ENCODE measurements around the gene SPINK2. TPM values are rescaled to one million over a fixed set of nuclear protein-coding genes. Genes with fewer than 3 reads are reported as not detected.

The SPINK2 gene
- total and polyA plus RNA-seq, 10 of the 15 experiments (the other 5 are each of a cell fraction or from before 2014, with no cell fraction given) = 0.13 to 1.0 (median 0.61) TPM; not detected in 1

GRCh38 chr4:56870946-56871345, 49.4 kb upstream of the SPINK2 start:
- H3K27ac ChIP-seq (ENCODE audit: control insufficient read depth, insufficient read depth) = no peak overlapping the region
- no peak overlapping the region for H2AFZ ChIP-seq (ENCODE audit: control insufficient read depth, low read depth, low read length)
- in situ Hi-C loops (cut with MboI) = no loop called here
- H4K20me1 ChIP-seq (ENCODE audit: control insufficient read depth, insufficient read depth) = no peaks in the 10 kb centered on the region
- intact Hi-C loops (cut with micrococcal nuclease; ENCODE audit: unreplicated experiment) = no loop called here
- H3K4me1 ChIP-seq (ENCODE audit: control insufficient read depth, insufficient read depth, low read length) = no peaks in the 10 kb centered on the region; the same call in 1 of the 2 replicates
- FAIRE-seq (no peak), DNase-seq (ENCODE audit: low read depth, low spot score) (no peak), ATAC-seq (no peak)
- H3K9ac ChIP-seq (ENCODE audit: control insufficient read depth, insufficient read depth, low read length) = no peak overlapping the region
- no peaks in the 10 kb centered on the region for H3K9me3 ChIP-seq (replicated peaks; ENCODE audit: control insufficient read depth, insufficient read depth, low read length)
- RAD21 ChIA-PET (ENCODE audit: unreplicated experiment) = interaction anchor here (0.5 kb wide), 1 partner anchor 33 kb away, joined by 3 read pairs; no protein-coding TSS in a partner anchor
- H3K36me3 ChIP-seq (ENCODE audit: control insufficient read depth in 2 of 2, insufficient read depth in 2 of 2, low read length in 1 of 2) = no peaks in the 10 kb centered on the region
- BruUV-seq (replicated peaks) = no TSS peak
- no peaks in the 10 kb centered on the region for H3K27me3 ChIP-seq (replicated peaks in 1 of 2; ENCODE audit: control insufficient read depth in 2 of 2, insufficient read depth in 2 of 2, low read length in 1 of 2)
- CTCF ChIA-PET = interaction anchor here (0.6 to 0.8 kb wide), 2 partner anchors 90 to 93 kb away, joined by 3 read pairs; no protein-coding TSS in a partner anchor
- no peaks in the 10 kb centered on the region for H3K79me2 ChIP-seq (ENCODE audit: control insufficient read depth, insufficient read depth, low read length)
- no peak overlapping the region for H3K4me3 ChIP-seq
- POLR2A ChIA-PET = interaction anchor here (0.6 kb wide), 1 partner anchor 111 kb away, joined by 4 read pairs; no protein-coding TSS in a partner anchor
- H3K4me2 ChIP-seq (ENCODE audit: control insufficient read depth, insufficient read depth) = no peak overlapping the region
- WGBS (ENCODE audit: insufficient coverage, insufficient replicate concordance, low lambda C conversion rate, missing lambda C conversion rate) = 17% methylated on average over 4 of the region's 4 CpGs
- SMC1A ChIA-PET (ENCODE audit: uncharacterized antibody, unreplicated experiment) = no interaction called here
- TF ChIP-seq SPI1 (IDR thresholded peaks at IDR 0.05; ENCODE audit: borderline replicate concordance, insufficient read depth, low read depth, low read length) (no peak), ZBTB4 (CRISPR knock-in tag; IDR thresholded peaks at IDR 0.05) (no peak), FOXK2 (IDR thresholded peaks at IDR 0.05) (no peak), RELA (IDR thresholded peaks at IDR 0.05; ENCODE audit: borderline replicate concordance, partially characterized antibody) (no peak), BACH1 (IDR thresholded peaks at IDR 0.05; ENCODE audit: borderline replicate concordance) (no peak), SKIL (IDR thresholded peaks at IDR 0.05; ENCODE audit: low read depth, poor library complexity, severe bottlenecking) (no peak), HDGF (IDR thresholded peaks at IDR 0.05) (no peak), CBX3 (IDR thresholded peaks at IDR 0.05; ENCODE audit: borderline replicate concordance, low read depth) (no peak), MYC (IDR thresholded peaks at IDR 0.05; ENCODE audit: insufficient read depth, insufficient read length, insufficient replicate concordance, low read length, severe bottlenecking) (no peak), NFIC (IDR thresholded peaks at IDR 0.05; ENCODE audit: low read depth, low read length) (no peak), SREBF1 (IDR thresholded peaks at IDR 0.05; ENCODE audit: low read length) (no peak), TCF3 (IDR thresholded peaks at IDR 0.05; ENCODE audit: borderline replicate concordance, insufficient read depth, low read depth, low read length) (no peak), CHD2 (IDR thresholded peaks at IDR 0.05; ENCODE audit: borderline replicate concordance, low read depth, low read length) (no peak), ZNF592 (IDR thresholded peaks at IDR 0.05) (no peak), MYB (IDR thresholded peaks at IDR 0.05; ENCODE audit: borderline replicate concordance, low read depth, low read length) (no peak), MTA3 (IDR thresholded peaks at IDR 0.05; ENCODE audit: borderline replicate concordance, low read length) (no peak)

All from GM12878 (cell line).